ENCODE measurements around the gene ECM2.

- TF ChIP-seq POLR2AphosphoS5 (IDR thresholded peaks at IDR 0.05; ENCODE audit: low read depth, low read length) (no peak), CTCF (IDR thresholded peaks at IDR 0.05) (no peak)
Measured at GRCh38 chr9:92500725-92501124, 35.1 kb downstream of the ECM2 start.
